Transverse colon (tissue), 4 donors: Measurements from ENCODE around the gene FCHO2.

ENCODE experiments used
- EP300 ChIP-seq: sonication (generic); formaldehyde crosslinking; IDR thresholded peaks from one replicate; pipeline ENCODE4 v1.6.1; 2017; ENCODE audit warnings: antibody characterized with exemption, low read depth
- POLR2A ChIP-seq: fragments of 450-650 bp; IDR thresholded peaks from one replicate; pipeline ENCODE4 v1.6.1; 2016; ENCODE audit warnings: antibody characterized with exemption, mild to moderate bottlenecking, moderate library complexity
- POLR2AphosphoS5 ChIP-seq, 3 donors: sonication (generic); formaldehyde crosslinking; IDR thresholded peaks; one replicate each; pipeline ENCODE4 v1.6.1; 2016; ENCODE audit warnings: antibody characterized with exemption in 3 of 3
- TF ChIP-seq, protein P1 (sequence below), 5 experiments: fragments of 200-600 bp in 3 of 5; fragments of 450-650 bp in 2 of 5; sonication (generic) in 3 of 5; IDR thresholded peaks; 1 replicate in 2 of 5; 2 replicates in 3 of 5; pipeline ENCODE4 v1.5.1; 2016 to 2017; ENCODE audit warnings: antibody characterized with exemption in 5 of 5, inconsistent platforms in 3 of 5, mild to moderate bottlenecking in 2 of 5, moderate library complexity in 1 of 5

DNA sequence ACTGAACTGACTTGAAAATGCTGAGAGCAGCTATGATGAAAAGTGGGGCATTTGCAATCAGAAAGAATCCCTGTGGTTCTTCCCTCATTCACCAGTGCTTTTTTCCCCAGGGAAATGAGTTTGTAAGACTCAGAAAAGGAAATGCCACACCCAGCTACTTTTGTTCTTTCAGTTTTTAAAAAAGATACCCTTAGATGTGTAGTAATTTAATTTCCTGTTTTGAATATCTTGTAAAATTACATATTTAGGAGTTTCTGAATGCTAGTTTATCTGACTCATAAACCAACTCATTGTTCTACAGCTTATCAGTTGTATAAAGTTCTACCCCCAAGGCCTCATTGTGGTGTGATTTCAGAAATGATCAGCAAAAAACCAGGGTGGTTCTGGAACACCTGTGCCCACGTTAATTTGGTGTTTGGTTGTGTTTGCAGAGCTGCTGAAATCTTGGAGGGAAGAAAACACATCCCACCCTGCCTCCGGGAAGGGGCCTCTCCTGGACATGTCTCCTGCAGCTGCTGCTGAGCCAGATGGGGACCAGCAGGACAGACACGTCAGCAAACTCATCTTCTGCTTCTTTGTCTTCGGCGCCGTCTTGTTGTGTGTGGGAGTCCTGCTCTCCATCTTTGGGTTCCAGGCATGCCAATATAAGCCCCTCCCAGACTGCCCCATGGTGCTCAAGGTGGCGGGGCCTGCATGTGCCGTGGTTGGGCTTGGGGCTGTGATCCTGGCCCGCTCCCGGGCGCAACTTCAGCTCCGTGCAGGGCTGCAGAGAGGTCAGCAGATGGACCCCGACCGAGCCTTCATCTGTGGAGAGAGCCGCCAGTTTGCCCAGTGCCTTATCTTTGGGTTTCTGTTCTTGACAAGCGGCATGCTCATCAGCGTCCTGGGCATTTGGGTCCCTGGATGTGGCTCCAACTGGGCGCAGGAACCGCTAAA lies 167.3 kb downstream of the FCHO2 start:
- TF ChIP-seq POLR2A = no peak
- TF ChIP-seq, protein P1, sequence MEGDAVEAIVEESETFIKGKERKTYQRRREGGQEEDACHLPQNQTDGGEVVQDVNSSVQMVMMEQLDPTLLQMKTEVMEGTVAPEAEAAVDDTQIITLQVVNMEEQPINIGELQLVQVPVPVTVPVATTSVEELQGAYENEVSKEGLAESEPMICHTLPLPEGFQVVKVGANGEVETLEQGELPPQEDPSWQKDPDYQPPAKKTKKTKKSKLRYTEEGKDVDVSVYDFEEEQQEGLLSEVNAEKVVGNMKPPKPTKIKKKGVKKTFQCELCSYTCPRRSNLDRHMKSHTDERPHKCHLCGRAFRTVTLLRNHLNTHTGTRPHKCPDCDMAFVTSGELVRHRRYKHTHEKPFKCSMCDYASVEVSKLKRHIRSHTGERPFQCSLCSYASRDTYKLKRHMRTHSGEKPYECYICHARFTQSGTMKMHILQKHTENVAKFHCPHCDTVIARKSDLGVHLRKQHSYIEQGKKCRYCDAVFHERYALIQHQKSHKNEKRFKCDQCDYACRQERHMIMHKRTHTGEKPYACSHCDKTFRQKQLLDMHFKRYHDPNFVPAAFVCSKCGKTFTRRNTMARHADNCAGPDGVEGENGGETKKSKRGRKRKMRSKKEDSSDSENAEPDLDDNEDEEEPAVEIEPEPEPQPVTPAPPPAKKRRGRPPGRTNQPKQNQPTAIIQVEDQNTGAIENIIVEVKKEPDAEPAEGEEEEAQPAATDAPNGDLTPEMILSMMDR (IDR thresholded peaks at IDR 0.05) = no peak
- TF ChIP-seq POLR2AphosphoS5 (IDR thresholded peaks at IDR 0.05) = no peak
- TF ChIP-seq EP300 = no peak
